ENCODE results near the gene KLHL29. TPM values are rescaled to one million over a fixed set of nuclear protein-coding genes. Genes with fewer than 3 reads are reported as not detected.

The KLHL29 gene
- total RNA-seq, 1 experiment from 2014 or later: 2.4 TPM

- no peak overlapping the region for H3T11ph ChIP-seq (ENCODE audit: low read length)
- H2BK20ac ChIP-seq (ENCODE audit: low read depth, low read length, poor library complexity, severe bottlenecking): no peak overlapping the region
- H2AFZ ChIP-seq (ENCODE audit: low read length): no peak overlapping the region
- no peak overlapping the region for H3K27ac Mint-ChIP-seq
- H3K23ac ChIP-seq (ENCODE audit: insufficient read length, low read depth, low read length): no peak overlapping the region
- no peaks in the 10 kb centered on the region for H3K23me2 ChIP-seq (ENCODE audit: insufficient read length, low read depth, low read length, poor library complexity, severe bottlenecking)
- no peaks in the 10 kb centered on the region for H4K20me1 ChIP-seq (ENCODE audit: control insufficient read depth, insufficient read depth, insufficient read length)
- TF ChIP-seq CTCF (conservative IDR thresholded peaks at IDR 0.05): no peak
- peaks cover 24 to 28% of the 10 kb centered on the region in 2 experiments for H3K4me1 Mint-ChIP-seq
- H2BK5ac ChIP-seq (ENCODE audit: insufficient read length, low read length): no peak overlapping the region
- H3K14ac ChIP-seq (ENCODE audit: insufficient read depth, low read length): no peak overlapping the region
- H3K9ac ChIP-seq (ENCODE audit: extremely low read depth, insufficient read length, low read length): no peak overlapping the region
- no peaks in the 10 kb centered on the region for H3K79me1 ChIP-seq (ENCODE audit: insufficient read depth, low read depth, low read length, poor library complexity, severe bottlenecking)
- H4K8ac ChIP-seq (replicated peaks; ENCODE audit: insufficient read length, low read depth, low read length): no peak overlapping the region
- H3K27me3 ChIP-seq (ENCODE audit: insufficient read depth, low read length): no peaks in the 10 kb centered on the region; the same call in 1 of the 2 replicates
- no peak overlapping the region for H4K91ac ChIP-seq (ENCODE audit: insufficient read length, low read depth, low read length)
- H3K27ac ChIP-seq (ENCODE audit: insufficient read length, low read depth, low read length): no peak overlapping the region
- H3K79me2 ChIP-seq (ENCODE audit: insufficient read depth, low read length): no peaks in the 10 kb centered on the region
- no peak overlapping the region for H2BK15ac ChIP-seq (ENCODE audit: low read depth, low read length)
- H3K27me3 Mint-ChIP-seq (ENCODE audit: low read depth): peaks cover 2% of the 10 kb centered on the region; the same call in 1 of the 2 replicates
- no peak overlapping the region for H3K56ac ChIP-seq (ENCODE audit: insufficient read length, low read depth, low read length)
- H2BK12ac ChIP-seq (ENCODE audit: insufficient read length, low read depth, low read length): no peak overlapping the region
- peaks cover 5% of the 10 kb centered on the region; the same call in 1 of the 2 replicates for H3K4me1 ChIP-seq (ENCODE audit: insufficient read depth, low read length)
- no peak overlapping the region for H3K4me2 ChIP-seq (ENCODE audit: insufficient read depth, insufficient read length, low read length)
- H2BK120ac ChIP-seq (ENCODE audit: low read depth, low read length, poor library complexity, severe bottlenecking): no peak overlapping the region
- H3K18ac ChIP-seq (ENCODE audit: insufficient read length, low read depth, low read length): no peak overlapping the region
- no peak overlapping the region for H3K4me3 Mint-ChIP-seq
- H4K5ac ChIP-seq (ENCODE audit: insufficient read length, low read depth, low read length): no peak overlapping the region
- H2AK5ac ChIP-seq (ENCODE audit: insufficient read length, low read length): no peak overlapping the region
- no peak overlapping the region for H3K4ac ChIP-seq (ENCODE audit: low read depth, low read length)
- WGBS (ENCODE audit: extremely low coverage, insufficient read length, low lambda C conversion rate): no CpG with 5 or more reads among the region's 10 CpGs
- no peaks in the 10 kb centered on the region for H3K9me3 Mint-ChIP-seq
- no peak for DNase-seq
- no peaks in the 10 kb centered on the region; a peak in 1 of 7 replicates for H3K36me3 Mint-ChIP-seq (ENCODE audit: insufficient read depth in 1 of 3, low read depth in 3 of 3)
- H3K9me3 ChIP-seq (ENCODE audit: control insufficient read depth, low read depth, low read length): no peaks in the 10 kb centered on the region
Measured at GRCh38 chr2:23485841-23486683, 101.1 kb downstream of the KLHL29 start.
